ENCODE data around the gene OR5A1.
A peak's percentile ranks its signal among the peaks of the same experiment; 100 is the strongest.

The OR5A1 gene

DNA sequence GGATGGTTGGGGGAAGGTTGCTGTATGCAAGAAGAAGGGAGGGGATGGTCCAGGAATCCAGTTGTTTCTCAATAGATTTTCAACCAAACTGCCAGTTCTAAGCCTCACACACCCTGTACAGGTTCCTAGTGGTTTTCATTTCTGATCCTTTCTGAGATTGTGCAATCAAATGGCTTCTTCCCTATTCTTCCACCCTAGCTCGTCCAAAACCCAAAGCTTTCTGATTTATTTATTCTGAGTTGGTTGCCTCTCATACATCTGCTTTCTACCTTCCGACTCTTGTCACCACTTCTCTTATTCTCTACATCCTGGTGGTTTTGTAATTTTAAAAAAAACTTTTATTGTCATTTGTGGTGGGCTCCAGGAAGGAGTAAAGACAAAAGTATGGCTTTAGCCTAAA lies 22.6 kb upstream of the OR5A1 start:
- no peak for TF ChIP-seq POLR2A (IDR thresholded peaks at IDR 0.05; ENCODE audit: extremely low read depth, insufficient read length)
- no peak for TF ChIP-seq MYC (IDR thresholded peaks at IDR 0.05; ENCODE audit: low read depth, low read length)
- TF ChIP-seq, protein P1, sequence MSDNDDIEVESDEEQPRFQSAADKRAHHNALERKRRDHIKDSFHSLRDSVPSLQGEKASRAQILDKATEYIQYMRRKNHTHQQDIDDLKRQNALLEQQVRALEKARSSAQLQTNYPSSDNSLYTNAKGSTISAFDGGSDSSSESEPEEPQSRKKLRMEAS (IDR thresholded peaks at IDR 0.05; ENCODE audit: low read depth, low read length) = no peak
- TF ChIP-seq, protein P2, sequence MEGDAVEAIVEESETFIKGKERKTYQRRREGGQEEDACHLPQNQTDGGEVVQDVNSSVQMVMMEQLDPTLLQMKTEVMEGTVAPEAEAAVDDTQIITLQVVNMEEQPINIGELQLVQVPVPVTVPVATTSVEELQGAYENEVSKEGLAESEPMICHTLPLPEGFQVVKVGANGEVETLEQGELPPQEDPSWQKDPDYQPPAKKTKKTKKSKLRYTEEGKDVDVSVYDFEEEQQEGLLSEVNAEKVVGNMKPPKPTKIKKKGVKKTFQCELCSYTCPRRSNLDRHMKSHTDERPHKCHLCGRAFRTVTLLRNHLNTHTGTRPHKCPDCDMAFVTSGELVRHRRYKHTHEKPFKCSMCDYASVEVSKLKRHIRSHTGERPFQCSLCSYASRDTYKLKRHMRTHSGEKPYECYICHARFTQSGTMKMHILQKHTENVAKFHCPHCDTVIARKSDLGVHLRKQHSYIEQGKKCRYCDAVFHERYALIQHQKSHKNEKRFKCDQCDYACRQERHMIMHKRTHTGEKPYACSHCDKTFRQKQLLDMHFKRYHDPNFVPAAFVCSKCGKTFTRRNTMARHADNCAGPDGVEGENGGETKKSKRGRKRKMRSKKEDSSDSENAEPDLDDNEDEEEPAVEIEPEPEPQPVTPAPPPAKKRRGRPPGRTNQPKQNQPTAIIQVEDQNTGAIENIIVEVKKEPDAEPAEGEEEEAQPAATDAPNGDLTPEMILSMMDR (IDR thresholded peaks at IDR 0.05; ENCODE audit: low read depth, low read length) = no peak
- DNase-seq (ENCODE audit: low read depth) = peak; percentile 50
- no peak overlapping the region for H3K4me3 ChIP-seq (ENCODE audit: low read depth, low read length)

DNA sequence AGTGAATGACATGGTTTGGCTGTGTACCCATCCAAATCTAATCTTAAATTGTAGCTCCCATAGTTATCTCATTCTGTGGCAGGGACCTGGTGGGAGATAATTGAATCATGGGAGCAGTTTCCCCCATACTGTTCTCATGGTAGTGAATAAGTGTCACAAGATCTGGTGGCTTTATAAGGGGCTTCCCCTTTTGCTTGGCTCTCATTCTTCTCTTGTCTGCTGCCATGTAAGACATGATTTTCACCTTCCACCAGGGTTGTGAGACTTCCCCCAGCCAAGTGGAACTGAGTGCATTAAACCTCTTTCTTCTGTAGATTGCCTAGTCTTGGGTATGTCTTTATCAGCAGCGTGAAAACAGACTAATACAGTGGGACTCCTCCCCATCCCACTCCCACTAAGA lies 21.2 kb upstream of the OR5A1 start:
- TF ChIP-seq POLR2A (IDR thresholded peaks at IDR 0.05; ENCODE audit: extremely low read depth, insufficient read length) (no peak), MYC (IDR thresholded peaks at IDR 0.05; ENCODE audit: low read depth, low read length) (no peak)
- TF ChIP-seq, protein P1 (IDR thresholded peaks at IDR 0.05; ENCODE audit: low read depth, low read length) = no peak
- TF ChIP-seq, protein P2 (IDR thresholded peaks at IDR 0.05; ENCODE audit: low read depth, low read length) = no peak

DNA sequence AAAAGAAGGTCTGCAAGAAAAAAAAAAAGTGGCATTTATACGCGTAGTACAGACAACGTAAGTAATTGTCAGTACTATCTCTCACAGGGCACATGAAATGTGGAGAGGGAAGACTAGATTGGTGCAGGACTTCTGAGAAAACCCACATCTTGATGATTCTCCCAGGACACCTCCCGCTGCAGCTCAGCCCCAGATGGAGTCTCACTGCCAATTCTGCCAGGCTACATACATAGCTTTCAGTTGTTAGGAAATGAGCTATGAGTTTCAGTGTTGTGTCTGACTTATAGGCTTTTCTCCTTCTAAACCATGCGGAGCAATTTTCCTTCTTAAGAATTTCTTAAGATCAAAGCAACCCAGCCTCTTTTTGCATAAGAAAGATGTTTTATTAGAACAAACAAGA lies 19.7 kb upstream of the OR5A1 start:
- H3K4me3 ChIP-seq (ENCODE audit: low read depth, low read length) = no peak overlapping the region
- TF ChIP-seq, protein P1 (IDR thresholded peaks at IDR 0.05; ENCODE audit: low read depth, low read length) = no peak
- TF ChIP-seq MYC (IDR thresholded peaks at IDR 0.05; ENCODE audit: low read depth, low read length) = no peak
- TF ChIP-seq, protein P2 (IDR thresholded peaks at IDR 0.05; ENCODE audit: low read depth, low read length) = no peak
- no peak for TF ChIP-seq POLR2A (IDR thresholded peaks at IDR 0.05; ENCODE audit: extremely low read depth, insufficient read length)
- DNase-seq (ENCODE audit: low read depth) = no peak

More for the DNA sequence above, 21.2 kb upstream of the OR5A1 start:
- DNase-seq (ENCODE audit: low read depth) = peak; percentile 5
- no peak overlapping the region for H3K4me3 ChIP-seq (ENCODE audit: low read depth, low read length)

DNA sequence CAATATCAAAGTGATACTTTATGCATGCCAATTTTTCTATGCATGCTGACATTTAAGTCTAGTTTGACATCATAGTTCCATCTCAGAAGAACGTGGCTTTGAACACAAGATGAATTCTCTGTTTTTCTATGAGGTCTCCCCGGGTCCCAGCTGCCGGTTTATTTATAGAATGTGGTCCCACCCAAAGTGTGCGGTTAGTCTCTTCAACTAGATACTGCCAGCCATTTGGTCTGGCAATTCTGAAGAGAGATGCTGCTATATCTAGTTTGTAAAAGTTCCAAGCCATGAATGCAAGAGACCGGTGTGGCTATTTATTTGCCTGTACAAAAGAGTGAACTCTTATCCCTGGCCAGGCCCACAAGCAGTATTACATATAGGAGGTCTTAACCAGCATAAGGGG lies 19.2 kb upstream of the OR5A1 start:
- no peak overlapping the region for H3K4me3 ChIP-seq (ENCODE audit: low read depth, low read length)
- TF ChIP-seq MYC (IDR thresholded peaks at IDR 0.05; ENCODE audit: low read depth, low read length) (no peak), POLR2A (IDR thresholded peaks at IDR 0.05; ENCODE audit: extremely low read depth, insufficient read length) (no peak)
- TF ChIP-seq, protein P2 (IDR thresholded peaks at IDR 0.05; ENCODE audit: low read depth, low read length) = no peak
- TF ChIP-seq, protein P1 (IDR thresholded peaks at IDR 0.05; ENCODE audit: low read depth, low read length) = no peak
- no peak for DNase-seq (ENCODE audit: low read depth)

DNA sequence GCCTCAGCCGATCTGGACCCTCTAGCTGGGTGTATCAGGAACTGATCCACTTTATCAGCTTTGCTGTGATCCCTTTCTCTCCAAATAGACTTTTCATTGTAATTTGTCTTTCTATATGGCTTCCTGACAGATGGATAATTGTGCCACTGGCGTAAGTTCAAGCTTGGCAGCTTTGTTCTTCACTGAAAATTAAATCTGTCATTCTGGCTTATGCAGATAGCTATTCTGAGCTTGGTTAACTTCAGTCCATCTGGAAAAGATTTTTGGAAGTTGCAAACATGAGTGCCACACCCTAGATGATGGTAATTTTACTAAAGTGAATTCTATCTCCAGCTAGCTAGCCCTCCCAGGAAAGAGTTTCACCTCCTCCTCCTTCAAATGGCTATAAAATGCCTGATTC lies 18.1 kb upstream of the OR5A1 start:
- TF ChIP-seq POLR2A (IDR thresholded peaks at IDR 0.05; ENCODE audit: extremely low read depth, insufficient read length) (no peak), MYC (IDR thresholded peaks at IDR 0.05; ENCODE audit: low read depth, low read length) (no peak)
- TF ChIP-seq, protein P2 (IDR thresholded peaks at IDR 0.05; ENCODE audit: low read depth, low read length) = no peak
- TF ChIP-seq, protein P1 (IDR thresholded peaks at IDR 0.05; ENCODE audit: low read depth, low read length) = no peak
- H3K4me3 ChIP-seq (ENCODE audit: low read depth, low read length) = no peak overlapping the region
- DNase-seq (ENCODE audit: low read depth) = no peak
